ENCODE measurements around the gene PNMA6E. TPM values are rescaled to one million over a fixed set of nuclear protein-coding genes. Genes with fewer than 3 reads are reported as not detected.

PNMA6E gene
- total and polyA plus RNA-seq, 2 donors (not counting 3 experiments of a cell fraction or from before 2014, with no cell fraction given), result not detected

- intact Hi-C loops (cut with micrococcal nuclease), result loop anchor here (10.0 kb wide), 1 partner anchor 396 kb away; no protein-coding TSS in a partner anchor
- Histone ChIP-seq H3K9me1 (replicated peaks; ENCODE audit: control insufficient read depth, extremely low read depth, insufficient read depth, low read length) (no peaks in the 10 kb centered on the region), H3K4me2 (ENCODE audit: insufficient read depth, low read length) (no peak overlapping the region), H3K4me3 (replicated peaks in 1 of 3; ENCODE audit: insufficient read depth in 1 of 3, low read depth in 1 of 3, low read length in 3 of 3) (no peak overlapping the region), H2AFZ (ENCODE audit: low read depth, low read length) (no peak overlapping the region), H3K27ac (ENCODE audit: insufficient read depth, low read depth, low read length) (no peak overlapping the region), H3K9me3 (replicated peaks; ENCODE audit: control insufficient read depth, insufficient read depth, low read length) (no peaks in the 10 kb centered on the region), H3K27me3 (ENCODE audit: control insufficient read depth in 2 of 2, insufficient read depth in 2 of 2, low read length in 2 of 2) (no peaks in the 10 kb centered on the region), H3K9ac (replicated peaks; ENCODE audit: extremely low read depth, insufficient read depth, low read length) (no peak overlapping the region), H3K36me3 (ENCODE audit: control insufficient read depth in 2 of 2, extremely low read depth in 1 of 2, insufficient read depth in 2 of 2, low read length in 2 of 2) (no peaks in the 10 kb centered on the region), H3K79me2 (ENCODE audit: control insufficient read depth, insufficient read depth, low read length) (no peaks in the 10 kb centered on the region), H4K20me1 (replicated peaks; ENCODE audit: control insufficient read depth, extremely low read depth, insufficient read depth, low read length) (no peaks in the 10 kb centered on the region), H3K4me1 (ENCODE audit: control insufficient read depth, extremely low read depth, insufficient read depth, low read length) (no peaks in the 10 kb centered on the region)
- no peak for TF ChIP-seq FOS (IDR thresholded peaks at IDR 0.05; ENCODE audit: borderline replicate concordance, insufficient read depth, low read length)
- no peak for TF ChIP-seq CTCF (IDR thresholded peaks at IDR 0.05; ENCODE audit: extremely low read depth in 1 of 2, insufficient read depth in 1 of 2, low read depth in 1 of 2, low read length in 2 of 2)
- TF ChIP-seq MAX (IDR thresholded peaks at IDR 0.05; ENCODE audit: insufficient read depth, insufficient read length), result no peak
- no peak for TF ChIP-seq POLR2A (IDR thresholded peaks at IDR 0.05; ENCODE audit: low read depth, low read length)
- no peak for TF ChIP-seq GATA2 (IDR thresholded peaks at IDR 0.05; ENCODE audit: insufficient read depth, insufficient read length, low read depth, low read length)
- TF ChIP-seq MYC (IDR thresholded peaks at IDR 0.05; ENCODE audit: low read depth, low read length), result no peak
- no peak for TF ChIP-seq EZH2 (IDR thresholded peaks at IDR 0.05; ENCODE audit: borderline replicate concordance, low read depth, low read length, severe bottlenecking)
- TF ChIP-seq JUN (IDR thresholded peaks at IDR 0.05; ENCODE audit: borderline replicate concordance, insufficient read depth, insufficient read length, low read depth), result no peak
- TF ChIP-seq POLR2AphosphoS5 (IDR thresholded peaks at IDR 0.05; ENCODE audit: insufficient read depth, low read depth, low read length), result no peak
- ChIA-PET POLR2A (no interaction called here), CTCF (no interaction called here)
- DNase-seq (ENCODE audit: low read depth, low spot score), result no peak
- no TSS peak for BruUV-seq (replicated peaks)
- FAIRE-seq, result no peak
- dilution Hi-C loops (cut with MboI; ENCODE audit: extremely low pct_ligation_motif_present, low sequenced_read_pairs), result no loop called here
Observed at GRCh38 chrX:153430796-153431195, 29.6 kb upstream of the PNMA6E start.
